ENCODE results near the gene THBS1.

DNA sequence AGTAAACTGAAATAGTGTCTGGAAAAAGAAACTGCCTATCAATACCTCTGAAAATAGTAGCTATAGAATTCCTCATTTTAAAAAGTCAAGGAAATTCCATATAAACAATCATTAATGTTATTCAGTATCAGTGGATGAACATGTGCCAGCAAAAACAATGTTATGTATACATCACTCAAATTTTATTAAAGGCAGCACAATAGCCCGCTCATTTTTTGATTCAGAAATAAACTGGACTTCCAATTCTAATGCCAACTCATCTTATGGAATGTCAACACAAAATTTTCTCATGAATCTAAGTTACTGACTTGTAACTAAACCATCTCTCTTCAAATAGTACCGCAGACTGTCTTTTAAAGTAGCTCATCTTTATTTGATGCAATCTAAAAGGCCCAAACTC lies 19.0 kb downstream of the THBS1 start:
- TF ChIP-seq ZFP3 (CRISPR knock-in tag; IDR thresholded peaks at IDR 0.05): no peak
- TF ChIP-seq PATZ1 (CRISPR knock-in tag; IDR thresholded peaks at IDR 0.05; ENCODE audit: borderline replicate concordance): no peak
- TF ChIP-seq ZC3H10 (CRISPR knock-in tag; IDR thresholded peaks at IDR 0.05): no peak
- no peak for TF ChIP-seq CSDC2 (CRISPR knock-in tag; IDR thresholded peaks at IDR 0.05)
- TF ChIP-seq, protein P1, sequence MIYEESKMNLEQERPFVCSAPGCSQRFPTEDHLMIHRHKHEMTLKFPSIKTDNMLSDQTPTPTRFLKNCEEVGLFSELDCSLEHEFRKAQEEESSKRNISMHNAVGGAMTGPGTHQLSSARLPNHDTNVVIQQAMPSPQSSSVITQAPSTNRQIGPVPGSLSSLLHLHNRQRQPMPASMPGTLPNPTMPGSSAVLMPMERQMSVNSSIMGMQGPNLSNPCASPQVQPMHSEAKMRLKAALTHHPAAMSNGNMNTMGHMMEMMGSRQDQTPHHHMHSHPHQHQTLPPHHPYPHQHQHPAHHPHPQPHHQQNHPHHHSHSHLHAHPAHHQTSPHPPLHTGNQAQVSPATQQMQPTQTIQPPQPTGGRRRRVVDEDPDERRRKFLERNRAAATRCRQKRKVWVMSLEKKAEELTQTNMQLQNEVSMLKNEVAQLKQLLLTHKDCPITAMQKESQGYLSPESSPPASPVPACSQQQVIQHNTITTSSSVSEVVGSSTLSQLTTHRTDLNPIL (CRISPR knock-in tag; IDR thresholded peaks at IDR 0.05; ENCODE audit: low read depth): no peak
- no peak for TF ChIP-seq ARNTL (CRISPR knock-in tag; IDR thresholded peaks at IDR 0.05; ENCODE audit: borderline replicate concordance, low read depth)
- TF ChIP-seq TCF4 (CRISPR knock-in tag; IDR thresholded peaks at IDR 0.05; ENCODE audit: borderline replicate concordance): no peak

Data from SK-N-SH treated with all-trans-retinoic acid at 6 μM for 48 hours (cell line).